ENCODE measurements around the gene CALML6.

- TF ChIP-seq CTCF (conservative IDR thresholded peaks at IDR 0.05; ENCODE audit: low read depth, low read length) (no peak), RAD21 (IDR thresholded peaks at IDR 0.05; ENCODE audit: low read length) (no peak), POLR2A (IDR thresholded peaks at IDR 0.05; ENCODE audit: low read depth, low read length) (no peak), MAFK (IDR thresholded peaks at IDR 0.05; ENCODE audit: low read depth, low read length) (no peak), ELK1 (IDR thresholded peaks at IDR 0.05; ENCODE audit: borderline replicate concordance, low read depth, low read length) (no peak)
Measured at GRCh38 chr1:1911350-1912041, 3.6 kb upstream of the CALML6 start.

Data from IMR-90 (cell line).